GM11168 (cell line): ENCODE data around the gene GINS3.

ENCODE experiments used
- in situ Hi-C: fragments of 300-500 bp; cut with MboI; formaldehyde crosslinking; loops from one replicate; pipeline ENCODE4 v1.12.0; 2022; ENCODE audit warnings: low sequenced_read_pairs; ENCODE audit not compliant: unreplicated experiment

Gene GINS3

DNA sequence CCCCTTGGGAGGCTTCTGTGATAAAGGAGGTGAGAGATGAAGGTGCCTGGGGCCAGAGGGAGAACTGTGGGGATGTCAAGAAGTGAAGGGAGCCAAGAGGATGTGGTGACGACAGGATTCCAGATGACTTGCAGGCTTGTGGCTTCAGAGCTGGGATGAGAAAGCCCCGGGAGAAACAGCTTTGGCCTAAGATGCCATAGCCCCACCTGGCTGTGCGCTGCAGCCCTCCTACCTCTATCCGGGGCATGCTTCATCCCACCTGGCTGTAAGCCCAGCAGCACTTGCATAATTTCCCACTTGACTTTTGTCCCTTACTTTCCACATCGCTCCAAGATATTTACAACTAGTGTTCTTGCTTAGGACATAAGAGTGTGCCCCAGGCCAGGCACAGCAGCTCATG lies 29.3 kb downstream of the GINS3 start:
- in situ Hi-C loops: no loop called here

DNA sequence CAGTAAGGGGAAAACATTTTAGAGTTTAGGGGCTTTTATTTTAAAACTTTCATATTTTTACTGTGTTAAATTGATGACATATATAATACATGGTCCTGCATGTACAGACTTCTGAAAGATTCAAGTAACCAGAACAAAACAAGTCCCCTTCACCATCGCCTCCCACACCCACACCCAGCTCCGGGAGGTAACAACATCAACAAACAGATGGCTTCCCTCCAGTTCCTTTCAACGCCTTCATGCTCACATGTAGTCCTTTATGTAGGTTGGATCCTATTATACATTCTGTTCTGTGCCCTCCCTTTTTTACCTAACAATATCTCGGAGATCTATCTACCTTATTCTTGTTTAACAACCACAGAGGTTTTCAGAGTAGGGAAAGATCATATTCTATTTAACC lies 30.5 kb downstream of the GINS3 start:
- in situ Hi-C loops: no loop called here

DNA sequence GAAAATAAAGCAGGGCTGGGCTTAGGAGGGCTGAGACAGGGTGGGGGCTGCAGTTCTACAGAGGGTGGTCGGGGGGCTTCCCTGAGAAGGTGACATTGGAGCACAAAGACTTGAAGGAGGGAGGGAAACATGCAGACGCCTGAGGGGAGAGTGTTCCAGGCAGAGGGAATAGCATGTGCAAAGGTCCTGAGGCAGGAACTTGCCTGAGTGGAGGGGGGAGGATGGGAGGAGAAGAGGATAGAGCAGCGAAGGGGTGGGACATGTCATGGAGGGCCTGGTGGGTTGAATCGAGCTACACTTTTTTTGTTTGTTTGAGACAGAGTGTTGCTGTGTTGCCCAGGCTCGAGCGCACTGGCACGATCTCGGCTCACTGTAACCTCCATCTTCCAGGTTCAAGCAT lies 33.0 kb downstream of the GINS3 start:
- in situ Hi-C loops: no loop called here

DNA sequence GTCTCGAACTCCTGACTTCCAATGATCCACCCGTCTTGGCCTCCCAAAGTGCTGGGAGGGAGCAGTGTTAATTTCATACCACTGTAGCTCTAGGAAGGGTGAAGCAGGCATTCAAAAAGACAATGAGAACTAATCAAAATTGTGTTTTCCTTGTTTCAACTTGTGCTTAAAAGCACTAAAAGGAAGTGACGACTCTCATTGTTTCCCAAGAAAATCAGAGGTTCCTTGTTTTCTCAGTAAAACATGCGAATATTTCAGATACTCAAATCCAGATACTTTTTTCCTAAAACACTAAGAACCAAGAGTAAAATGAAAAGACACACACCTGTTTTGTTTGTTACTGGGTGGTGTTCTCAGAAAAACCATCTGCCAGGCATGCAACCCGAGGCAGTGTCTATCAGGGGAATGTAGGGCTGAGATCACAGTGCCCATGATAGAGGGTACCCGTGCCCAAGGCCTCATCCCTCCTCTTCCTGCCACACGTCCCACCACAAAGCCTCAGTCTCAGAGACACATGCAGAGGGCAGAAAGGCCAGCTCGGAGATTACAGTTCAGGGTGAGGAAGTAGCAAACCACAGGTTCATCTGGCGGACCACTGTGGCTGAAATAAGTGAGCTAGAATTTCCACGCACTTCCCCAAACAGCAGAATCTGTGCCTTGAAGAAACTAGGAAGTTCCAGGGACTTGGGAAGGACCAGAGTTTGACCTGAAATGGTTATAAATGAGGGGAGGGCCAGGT lies 33.7 kb downstream of the GINS3 start:
- in situ Hi-C loops: no loop called here

DNA sequence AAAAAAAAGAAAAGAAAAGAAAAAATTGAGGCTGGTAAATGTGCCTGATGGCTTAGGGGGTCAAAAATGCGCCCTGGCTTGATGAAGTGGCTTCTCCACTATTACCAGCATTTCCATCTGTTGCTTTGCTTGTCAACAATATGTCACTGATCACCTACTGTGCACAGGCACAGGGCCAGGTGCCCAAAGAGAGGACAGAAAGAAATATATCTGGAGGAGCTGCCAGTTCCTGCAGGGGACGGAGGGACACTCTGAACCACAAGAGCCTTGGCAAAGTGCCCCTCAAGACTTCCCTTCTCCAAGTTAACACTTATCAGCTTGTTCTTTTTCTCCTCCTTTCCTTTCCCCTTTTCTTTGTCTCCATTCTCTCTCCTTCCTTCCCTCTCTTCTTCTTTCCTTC lies 34.7 kb downstream of the GINS3 start:
- in situ Hi-C loops: no loop called here

DNA sequence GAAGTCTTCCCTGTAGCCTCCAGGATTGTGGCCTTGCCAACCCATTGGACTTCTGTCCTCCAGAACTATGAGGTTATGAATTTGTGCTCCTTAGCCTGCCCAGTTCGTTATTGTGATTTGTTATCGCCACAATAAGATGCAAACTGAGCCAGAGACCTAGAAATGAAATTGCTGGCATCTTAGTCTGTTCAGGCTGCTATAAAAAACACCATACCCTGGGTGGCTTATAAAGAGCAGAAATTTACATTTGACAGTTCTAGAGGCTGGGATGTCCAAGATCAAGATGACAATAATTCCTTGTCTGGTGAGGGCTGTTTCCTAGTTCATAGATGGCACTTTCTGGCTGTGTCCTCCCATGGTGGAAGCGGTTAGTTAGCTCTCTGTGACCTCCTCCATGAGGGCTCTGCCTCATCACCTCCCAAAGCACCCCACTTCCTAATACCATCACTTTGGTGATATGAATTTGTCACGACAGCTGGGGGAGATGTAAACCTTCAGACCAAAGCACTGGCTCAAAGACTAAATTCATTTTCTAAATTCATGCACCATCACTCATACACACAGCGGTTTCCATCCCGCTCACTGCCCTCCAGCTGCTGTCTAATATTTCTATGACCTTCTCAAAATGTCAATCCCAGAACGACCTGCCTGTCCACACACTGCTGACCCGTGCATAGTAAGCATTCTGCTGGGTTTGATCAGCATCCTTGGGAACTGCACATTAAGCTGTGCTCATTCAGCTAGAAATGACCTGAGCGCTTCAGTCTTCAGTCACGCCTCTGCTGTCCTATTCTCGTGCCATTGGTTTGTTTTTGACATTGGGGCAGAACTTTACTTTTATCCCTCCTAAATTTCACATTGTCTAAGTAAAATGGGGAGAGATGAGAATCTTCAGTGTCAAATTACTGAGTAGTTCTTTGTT lies 36.6 kb downstream of the GINS3 start:
- in situ Hi-C loops: no loop called here

DNA sequence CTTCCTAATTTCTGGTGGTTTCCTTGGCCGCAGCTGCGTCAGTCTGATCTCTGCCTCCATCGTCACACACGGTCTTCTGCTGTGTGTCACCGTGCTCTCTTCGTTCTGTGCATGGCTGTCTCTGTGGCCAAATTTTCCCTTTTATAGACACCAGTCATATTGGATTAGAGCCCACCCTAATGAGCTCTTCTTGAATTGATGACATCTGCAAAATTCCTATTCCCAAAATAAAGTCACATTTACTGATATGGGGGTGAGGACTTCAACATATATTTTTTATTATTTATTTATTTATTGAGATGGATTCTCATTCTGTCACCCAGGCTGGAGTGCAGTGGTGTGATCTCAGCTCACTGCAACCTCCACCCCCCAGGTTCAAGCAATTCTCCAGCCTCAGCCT lies 38.4 kb downstream of the GINS3 start:
- in situ Hi-C loops: no loop called here

DNA sequence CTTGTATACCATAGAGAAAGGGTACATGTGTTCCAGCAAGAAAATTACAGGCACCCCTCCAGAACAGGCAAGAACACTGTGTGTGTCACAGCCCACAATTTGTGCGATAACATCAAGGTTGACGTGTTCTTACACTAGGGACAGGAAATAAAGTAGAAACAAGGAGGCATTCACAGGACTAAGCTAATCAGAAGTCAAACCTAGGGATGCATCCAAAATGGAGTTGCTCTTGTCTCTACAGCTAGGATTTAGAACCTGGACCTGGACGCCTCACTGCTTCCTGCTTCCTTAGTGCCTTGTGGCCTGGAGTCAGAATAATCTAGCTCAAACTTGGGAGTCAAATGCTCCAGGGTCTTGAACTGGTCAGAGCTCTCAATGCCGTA lies 41.3 kb downstream of the GINS3 start:
- in situ Hi-C loops: no loop called here

DNA sequence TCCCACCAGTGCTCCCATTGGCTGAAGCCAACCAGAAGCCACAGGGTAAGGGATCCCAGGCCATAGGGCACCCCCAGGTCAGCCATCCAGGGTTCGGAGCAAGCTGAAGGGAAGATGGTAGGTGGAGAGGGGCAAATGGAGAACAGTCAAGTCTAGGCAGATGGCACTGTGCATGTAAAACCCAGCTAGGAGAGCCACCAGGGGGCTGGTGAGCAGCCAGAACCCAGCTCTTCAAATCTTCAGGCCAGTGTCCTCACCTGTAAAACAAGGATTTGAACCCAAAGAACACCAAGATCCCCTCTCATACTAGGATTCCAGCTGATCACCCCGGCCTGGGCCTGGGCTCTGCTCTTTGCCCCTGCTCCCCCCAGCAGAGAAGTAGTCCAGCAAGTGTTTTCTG lies 43.5 kb downstream of the GINS3 start:
- in situ Hi-C loops: no loop called here

DNA sequence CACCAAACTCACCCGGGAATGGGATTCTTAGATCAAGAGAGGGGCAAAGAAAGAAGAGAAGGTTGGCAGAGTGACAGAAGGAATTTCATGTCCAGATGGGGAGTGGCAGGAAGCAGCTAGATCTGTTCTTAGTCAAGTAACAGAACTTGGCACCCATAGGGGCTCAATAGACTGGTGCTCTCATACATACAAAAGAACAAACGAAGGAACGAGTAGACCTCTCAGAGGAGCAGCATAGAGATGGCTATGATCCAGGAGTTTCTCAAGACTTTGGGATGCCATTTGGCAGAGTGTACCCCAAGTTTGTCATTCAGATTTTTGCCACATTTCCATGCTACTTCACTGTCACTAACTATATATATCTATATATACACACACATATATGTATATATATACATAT lies 47.9 kb downstream of the GINS3 start:
- in situ Hi-C loops: no loop called here

DNA sequence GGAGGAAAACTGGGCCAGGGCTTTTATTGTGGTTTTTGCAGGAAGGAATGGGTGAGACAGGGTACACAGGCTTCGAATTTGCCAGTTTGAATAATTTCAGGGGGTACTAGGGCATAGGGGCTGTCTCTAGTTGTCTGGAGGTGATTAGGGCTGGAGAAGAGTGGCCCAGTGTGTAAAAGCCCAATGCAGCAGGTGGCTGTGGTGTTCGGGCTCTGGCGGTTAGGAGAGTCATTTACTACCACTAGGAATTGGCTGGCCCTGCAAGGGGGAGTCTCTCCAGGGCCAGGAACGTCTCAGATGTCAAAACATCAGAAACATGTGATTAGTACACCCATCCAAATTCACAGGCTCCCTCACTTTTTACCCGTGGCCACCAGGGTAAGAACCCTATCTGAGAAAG lies 50.3 kb downstream of the GINS3 start:
- in situ Hi-C loops: no loop called here

DNA sequence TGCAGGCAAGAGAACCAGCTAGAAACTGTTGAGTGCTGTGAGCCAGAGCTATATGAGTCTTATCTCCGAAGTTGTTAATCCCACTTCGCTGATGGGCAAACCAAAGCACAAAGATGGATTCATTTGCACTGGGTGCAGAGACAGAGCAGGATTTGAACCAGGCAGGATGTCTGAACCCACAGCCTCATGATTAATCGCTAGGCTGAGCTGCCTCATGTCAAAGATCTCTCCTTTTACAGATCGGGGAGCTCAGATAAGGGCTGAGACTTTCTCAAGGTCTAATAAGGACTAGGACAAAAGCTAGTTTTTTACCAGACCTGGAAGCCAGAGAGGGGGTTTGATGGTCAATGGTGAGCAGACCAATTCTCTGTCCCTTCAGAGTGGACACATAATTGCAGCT lies 51.5 kb downstream of the GINS3 start:
- in situ Hi-C loops: no loop called here

DNA sequence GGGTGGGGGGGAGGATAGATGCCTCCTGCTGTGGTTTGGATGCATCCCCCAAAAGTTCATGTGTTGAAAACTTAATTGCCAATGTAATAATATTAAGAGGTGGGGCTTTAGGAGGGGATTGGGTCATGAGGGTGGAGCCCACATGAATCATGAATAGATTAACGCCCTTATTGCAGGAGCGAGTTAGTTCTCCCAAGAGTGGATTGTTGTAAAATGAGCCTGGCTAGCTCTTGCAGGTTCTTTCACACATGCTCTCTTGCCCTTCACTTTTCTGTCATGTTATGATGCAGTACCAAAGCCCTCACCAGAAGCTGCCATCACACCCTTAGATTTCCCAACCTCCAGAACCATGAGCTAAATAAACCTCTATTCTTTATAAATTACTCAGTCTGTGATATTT lies 52.0 kb downstream of the GINS3 start:
- in situ Hi-C loops: no loop called here

DNA sequence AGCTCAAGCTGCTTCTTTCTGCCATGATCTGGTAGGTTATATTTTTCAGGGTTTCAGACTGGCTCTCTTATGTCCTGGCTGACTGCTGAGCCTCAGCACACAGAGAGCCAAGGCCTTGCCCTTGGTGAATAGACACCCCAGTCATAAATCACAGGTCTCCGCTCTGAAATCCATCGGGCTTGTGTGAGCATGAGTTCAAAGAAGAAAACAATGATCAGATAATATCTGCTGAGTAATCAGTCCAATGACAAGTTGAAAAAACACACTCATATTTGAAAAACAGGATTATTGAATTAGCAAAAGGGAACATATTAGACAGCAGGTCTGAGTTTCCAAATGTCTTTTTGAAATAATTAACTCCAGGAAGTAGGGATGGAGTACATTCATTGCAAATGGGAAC lies 56.6 kb downstream of the GINS3 start:
- in situ Hi-C loops: no loop called here

DNA sequence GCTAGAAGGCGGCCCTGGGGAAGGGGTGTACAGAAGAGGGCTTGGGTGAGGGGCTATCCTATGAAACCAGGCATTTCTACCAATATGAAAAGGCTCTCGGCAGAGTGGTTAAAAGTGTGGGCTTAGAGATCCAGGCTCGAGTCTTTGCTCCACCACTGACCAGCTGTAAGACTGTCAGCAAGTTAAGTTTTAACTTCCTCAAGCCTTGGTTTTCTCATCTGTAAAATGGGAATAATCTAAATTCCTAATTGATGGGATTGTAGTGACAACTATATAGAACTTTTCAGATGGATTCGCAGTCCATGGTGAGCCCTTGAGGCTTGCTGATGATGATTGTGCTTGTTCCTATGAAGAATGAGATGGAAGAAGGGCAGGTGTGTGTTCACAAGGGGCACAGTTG lies 57.0 kb downstream of the GINS3 start:
- in situ Hi-C loops: no loop called here

DNA sequence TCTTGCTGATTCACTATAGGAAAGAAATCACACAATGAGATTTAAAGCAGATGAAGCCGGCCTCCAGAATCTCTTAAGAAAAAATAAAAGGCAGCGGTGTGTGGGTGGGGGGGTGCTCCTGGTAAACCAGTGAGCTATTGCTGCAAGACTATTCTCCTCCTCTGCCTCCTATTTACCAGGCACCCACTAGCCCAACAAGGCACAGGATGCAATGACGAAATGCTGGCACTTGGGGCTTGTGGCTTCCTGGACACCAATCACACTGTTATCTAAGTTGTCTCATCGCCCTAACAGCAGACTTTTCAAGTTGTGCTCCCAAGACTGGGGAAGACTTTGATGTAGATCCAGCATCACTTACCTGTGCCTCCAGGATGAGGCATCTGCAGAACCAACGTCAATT lies 57.5 kb downstream of the GINS3 start:
- in situ Hi-C loops: no loop called here

DNA sequence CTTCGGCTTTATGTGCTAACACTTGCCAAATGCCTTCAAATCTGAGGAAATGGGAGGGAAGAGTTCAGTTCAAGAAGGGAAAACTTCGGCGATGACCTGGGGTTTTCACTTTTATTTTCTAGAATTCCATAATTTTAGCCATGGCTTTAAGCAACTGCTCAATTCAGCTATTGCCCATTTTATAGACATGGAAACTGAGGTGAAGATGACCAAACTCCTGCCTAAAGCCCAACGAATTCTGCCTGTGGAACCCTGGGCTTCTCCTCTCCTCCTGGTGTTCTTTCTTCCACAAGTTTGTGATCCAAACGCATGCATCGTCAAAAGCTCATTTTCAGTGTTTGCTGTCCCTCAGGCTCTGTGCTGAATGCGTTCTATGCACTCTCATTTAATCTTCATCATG lies 58.3 kb downstream of the GINS3 start:
- in situ Hi-C loops: no loop called here

DNA sequence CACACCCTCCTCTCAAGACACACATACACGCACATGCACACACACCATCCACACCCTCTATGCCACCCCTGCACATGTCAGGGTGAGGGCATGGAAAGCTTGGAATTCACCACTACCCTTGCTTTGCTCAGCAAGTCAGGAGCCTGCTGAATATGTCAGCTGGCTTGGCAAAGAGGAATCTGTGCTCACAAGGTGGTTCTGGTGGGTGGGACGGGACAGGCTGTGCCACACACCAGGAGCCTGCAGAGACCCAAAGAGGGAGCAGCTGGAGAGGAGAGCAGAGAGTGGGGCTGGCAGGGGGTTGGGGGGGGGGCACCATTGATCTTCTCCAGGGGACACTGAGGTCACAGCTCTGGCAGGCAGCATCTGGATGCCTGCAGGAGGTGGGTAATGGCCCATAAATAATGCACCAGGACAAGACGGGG lies 59.0 kb downstream of the GINS3 start:
- in situ Hi-C loops: no loop called here

DNA sequence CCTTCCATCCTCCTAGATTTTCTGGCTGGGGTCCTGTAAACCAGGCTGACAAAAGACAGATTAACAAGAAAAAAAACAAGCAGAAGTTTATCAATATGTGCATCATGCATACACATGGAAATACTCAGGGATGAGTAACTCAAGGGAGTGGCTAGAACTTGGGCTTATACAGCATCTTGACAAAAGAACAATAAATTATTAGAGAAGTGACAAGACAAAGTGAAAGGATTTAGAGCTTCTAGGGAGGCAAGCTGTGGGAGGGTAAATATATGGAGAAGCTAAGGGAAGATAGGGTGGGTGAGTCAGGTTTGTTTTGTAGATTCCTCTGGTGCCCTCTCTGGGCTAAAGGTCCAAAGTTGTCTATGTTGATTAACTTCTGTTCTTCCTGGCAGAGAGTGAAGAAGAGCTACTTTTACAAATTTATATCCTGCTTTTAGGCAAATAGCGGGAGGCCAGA lies 59.7 kb downstream of the GINS3 start:
- in situ Hi-C loops: no loop called here

DNA sequence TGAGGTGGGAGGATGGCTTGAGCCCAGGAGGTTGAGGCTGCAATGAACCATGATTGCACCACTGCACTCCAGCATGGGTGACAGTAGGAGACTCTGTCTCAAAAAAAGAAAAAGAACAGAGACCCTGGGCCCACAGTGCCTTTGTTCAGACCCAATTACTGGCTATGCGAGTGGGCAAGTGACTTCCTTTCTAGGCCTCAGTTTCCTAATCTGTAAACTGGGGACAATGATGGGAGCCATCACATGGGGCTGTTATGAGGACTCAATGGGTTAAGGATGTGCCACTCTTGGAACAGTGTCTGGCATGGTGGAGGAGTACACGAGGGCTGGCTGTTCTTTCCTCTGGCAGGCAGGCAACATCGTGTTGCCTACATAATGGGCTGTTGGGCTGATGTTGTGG lies 60.4 kb downstream of the GINS3 start:
- in situ Hi-C loops: no loop called here

DNA sequence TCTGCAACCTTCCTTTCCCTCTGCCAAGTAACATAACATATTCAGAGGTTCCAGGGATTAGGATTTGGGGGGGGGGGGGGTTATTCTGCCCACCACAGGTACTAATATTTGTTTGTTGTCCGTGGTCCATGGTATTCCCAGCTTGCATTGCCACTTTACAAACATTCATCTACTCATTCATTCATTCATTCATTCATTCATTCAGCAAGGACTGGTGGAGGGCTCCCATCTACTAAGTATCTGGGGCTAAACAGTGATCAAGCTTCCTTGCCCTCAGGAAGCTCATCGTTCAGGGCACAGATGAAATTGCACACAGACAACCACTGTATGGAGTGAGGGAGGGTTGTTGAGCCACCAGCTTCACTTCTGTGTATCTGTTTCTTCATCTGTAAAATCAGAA lies 61.9 kb downstream of the GINS3 start:
- in situ Hi-C loops: no loop called here

DNA sequence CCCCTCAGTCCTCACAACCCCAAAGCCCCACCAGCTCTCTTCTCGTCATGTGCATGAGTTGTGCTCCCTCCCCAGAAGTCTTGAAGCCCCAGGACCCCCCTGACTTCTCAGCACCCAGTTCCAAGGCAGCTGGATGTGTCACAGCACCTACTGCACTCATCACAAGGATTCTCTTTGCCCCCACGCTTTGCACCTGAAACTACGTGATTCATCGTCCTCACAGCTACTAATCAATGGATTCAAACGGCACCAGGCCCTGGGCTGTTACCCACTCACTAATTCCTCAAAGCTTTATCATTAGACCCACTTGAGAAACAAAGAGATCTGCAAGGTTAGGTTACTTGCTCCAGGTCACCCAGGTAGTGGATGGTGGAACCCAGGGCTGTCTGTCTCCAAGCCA lies 62.6 kb downstream of the GINS3 start:
- in situ Hi-C loops: no loop called here
